ENCODE results near the gene DOCK10.
A peak's percentile ranks its signal among the peaks of the same experiment; 100 is the strongest.

DOCK10 gene

DNA sequence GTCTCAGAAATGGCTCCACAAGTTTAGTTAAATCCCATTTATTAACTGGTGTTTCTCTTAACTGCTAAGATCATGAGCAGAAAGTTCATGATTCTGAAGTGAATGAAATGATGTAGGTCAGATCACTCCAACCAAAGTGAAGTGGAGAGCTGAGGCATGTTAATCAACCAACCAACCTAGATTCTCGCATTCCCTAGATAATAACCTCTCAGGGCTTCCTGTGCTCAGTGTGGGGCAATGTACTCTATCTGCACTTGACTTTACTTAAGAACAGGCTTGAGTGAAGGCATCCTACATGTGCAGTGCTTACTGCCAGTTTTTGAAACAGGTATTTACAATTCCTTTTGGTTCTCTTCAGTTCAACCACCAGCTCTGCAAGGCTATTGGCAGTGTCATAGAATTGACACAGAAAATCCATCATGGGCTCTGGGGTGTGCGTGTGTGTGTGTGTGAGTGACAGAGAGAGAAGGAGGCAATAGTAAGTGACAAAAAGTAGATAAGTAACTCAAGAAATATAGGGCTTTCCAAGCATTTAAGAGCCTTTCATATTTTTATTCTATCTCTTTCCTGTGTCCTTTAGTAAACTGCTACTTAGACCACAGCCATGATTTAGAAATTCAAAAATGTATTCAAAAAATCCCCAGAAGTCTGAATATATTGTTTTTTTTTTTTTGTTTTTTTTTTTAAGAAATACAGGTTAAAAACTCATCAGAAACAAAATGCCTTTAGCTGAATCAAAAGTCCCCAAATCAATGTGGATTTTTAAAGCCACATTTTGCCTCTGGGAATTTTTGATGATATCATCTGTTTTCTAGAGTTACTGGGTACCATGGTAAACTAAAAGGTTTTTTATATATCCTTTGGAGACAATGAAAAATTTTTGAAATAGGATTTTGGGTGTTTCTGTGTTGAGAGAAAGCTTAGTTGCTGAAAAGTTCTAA, 28.6 kb downstream of the DOCK10 start:
- Histone ChIP-seq H3K4me3 (ENCODE audit: low read depth, low read length) (no peak overlapping the region), H3K27me3 (ENCODE audit: insufficient read depth, low read length) (no peaks in the 10 kb centered on the region), H2AFZ (ENCODE audit: low read length, unreplicated experiment) (no peak overlapping the region), H3K4me1 (ENCODE audit: control insufficient read depth, insufficient read depth, low read length, unreplicated experiment) (peaks cover 55% of the 10 kb centered on the region), H3K79me2 (ENCODE audit: control insufficient read depth, insufficient read depth, low read length, unreplicated experiment) (peaks cover 66% of the 10 kb centered on the region), H3K36me3 (ENCODE audit: insufficient read depth, low read length) (no peaks in the 10 kb centered on the region), H3K27ac (ENCODE audit: low read depth, low read length) (peak overlapping the region; percentile 94)

- H3K79me2 ChIP-seq (ENCODE audit: control insufficient read depth, insufficient read depth, low read length, unreplicated experiment), result peaks cover 66% of the 10 kb centered on the region
- H3K4me1 ChIP-seq (ENCODE audit: control insufficient read depth, insufficient read depth, low read length, unreplicated experiment), result peaks cover 46% of the 10 kb centered on the region
- no peaks in the 10 kb centered on the region for H3K36me3 ChIP-seq (ENCODE audit: insufficient read depth, low read length)
- peak overlapping the region; percentile 94 for H3K27ac ChIP-seq (ENCODE audit: low read depth, low read length)
- H2AFZ ChIP-seq (ENCODE audit: low read length, unreplicated experiment), result no peak overlapping the region
- H3K4me3 ChIP-seq (ENCODE audit: low read depth, low read length), result peak overlapping the region; percentile 31; the same call in 1 of the 2 replicates
- no peaks in the 10 kb centered on the region for H3K27me3 ChIP-seq (ENCODE audit: insufficient read depth, low read length)
Observed at GRCh38 chr2:225011585-225011984, 30.7 kb downstream of the DOCK10 start.

- Histone ChIP-seq H3K4me3 (ENCODE audit: low read depth, low read length) (peak overlapping the region; percentile 31; the same call in 1 of the 2 replicates), H3K27ac (ENCODE audit: low read depth, low read length) (peak overlapping the region; percentile 94), H3K79me2 (ENCODE audit: control insufficient read depth, insufficient read depth, low read length, unreplicated experiment) (peaks cover 70% of the 10 kb centered on the region), H3K27me3 (ENCODE audit: insufficient read depth, low read length) (no peaks in the 10 kb centered on the region), H2AFZ (ENCODE audit: low read length, unreplicated experiment) (no peak overlapping the region), H3K4me1 (ENCODE audit: control insufficient read depth, insufficient read depth, low read length, unreplicated experiment) (peaks cover 46% of the 10 kb centered on the region), H3K36me3 (ENCODE audit: insufficient read depth, low read length) (no peaks in the 10 kb centered on the region)
Observed at GRCh38 chr2:225010804-225011203, 31.5 kb downstream of the DOCK10 start.

GRCh38 chr2:225009768-225010167, 32.5 kb downstream of the DOCK10 start:
- no peaks in the 10 kb centered on the region for H3K36me3 ChIP-seq (ENCODE audit: insufficient read depth, low read length)
- H3K27ac ChIP-seq (ENCODE audit: low read depth, low read length), result peak overlapping the region; percentile 94
- no peaks in the 10 kb centered on the region for H3K27me3 ChIP-seq (ENCODE audit: insufficient read depth, low read length)
- peaks cover 70% of the 10 kb centered on the region for H3K79me2 ChIP-seq (ENCODE audit: control insufficient read depth, insufficient read depth, low read length, unreplicated experiment)
- peaks cover 45% of the 10 kb centered on the region for H3K4me1 ChIP-seq (ENCODE audit: control insufficient read depth, insufficient read depth, low read length, unreplicated experiment)
- H2AFZ ChIP-seq (ENCODE audit: low read length, unreplicated experiment), result no peak overlapping the region
- H3K4me3 ChIP-seq (ENCODE audit: low read depth, low read length), result no peak overlapping the region

- H2AFZ ChIP-seq (ENCODE audit: low read length, unreplicated experiment), result no peak overlapping the region
- peaks cover 78% of the 10 kb centered on the region for H3K79me2 ChIP-seq (ENCODE audit: control insufficient read depth, insufficient read depth, low read length, unreplicated experiment)
- no peaks in the 10 kb centered on the region for H3K36me3 ChIP-seq (ENCODE audit: insufficient read depth, low read length)
- H3K4me1 ChIP-seq (ENCODE audit: control insufficient read depth, insufficient read depth, low read length, unreplicated experiment), result peaks cover 52% of the 10 kb centered on the region
- no peak overlapping the region for H3K4me3 ChIP-seq (ENCODE audit: low read depth, low read length)
- H3K27me3 ChIP-seq (ENCODE audit: insufficient read depth, low read length), result no peaks in the 10 kb centered on the region
- peak overlapping the region; percentile 94; the same call in 1 of the 2 replicates for H3K27ac ChIP-seq (ENCODE audit: low read depth, low read length)
Observed at GRCh38 chr2:225008935-225009334, 33.3 kb downstream of the DOCK10 start.

DNA sequence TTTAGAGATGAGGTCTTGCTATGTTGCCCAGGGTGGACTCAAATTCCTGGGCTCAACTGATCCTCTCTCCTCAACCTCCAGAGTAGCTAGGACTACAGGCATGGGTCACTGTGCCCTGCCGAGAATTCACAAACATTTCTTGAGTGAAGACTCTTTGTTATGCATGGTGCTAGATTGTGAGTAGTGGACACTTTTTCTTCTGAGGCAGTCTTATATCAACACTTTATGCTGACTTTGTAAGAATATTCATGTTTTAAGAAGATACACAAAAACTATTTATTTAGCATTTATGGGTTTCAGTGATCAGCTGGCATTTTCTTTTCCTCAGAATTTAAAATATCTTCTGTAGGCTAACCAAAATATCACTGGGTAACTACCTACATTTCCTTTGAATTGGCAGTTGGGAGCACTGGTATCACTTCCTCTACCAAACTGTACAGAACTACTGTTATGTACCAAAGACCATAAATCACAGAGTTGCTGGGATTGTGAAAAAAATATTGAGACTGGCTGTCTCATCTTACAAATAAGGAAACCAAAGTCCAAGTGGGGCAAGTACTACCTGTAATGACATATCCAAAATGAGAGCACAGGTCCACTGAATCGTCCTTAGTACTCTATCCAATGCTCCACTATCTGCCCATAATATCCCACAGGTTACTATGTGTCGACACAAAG, 34.0 kb downstream of the DOCK10 start:
- Histone ChIP-seq H3K4me3 (ENCODE audit: low read depth, low read length) (no peak overlapping the region), H3K27me3 (ENCODE audit: insufficient read depth, low read length) (no peaks in the 10 kb centered on the region), H3K27ac (ENCODE audit: low read depth, low read length) (no peak overlapping the region), H3K36me3 (ENCODE audit: insufficient read depth, low read length) (no peaks in the 10 kb centered on the region), H3K4me1 (ENCODE audit: control insufficient read depth, insufficient read depth, low read length, unreplicated experiment) (peaks cover 47% of the 10 kb centered on the region), H3K79me2 (ENCODE audit: control insufficient read depth, insufficient read depth, low read length, unreplicated experiment) (peaks cover 78% of the 10 kb centered on the region), H2AFZ (ENCODE audit: low read length, unreplicated experiment) (no peak overlapping the region)

DNA sequence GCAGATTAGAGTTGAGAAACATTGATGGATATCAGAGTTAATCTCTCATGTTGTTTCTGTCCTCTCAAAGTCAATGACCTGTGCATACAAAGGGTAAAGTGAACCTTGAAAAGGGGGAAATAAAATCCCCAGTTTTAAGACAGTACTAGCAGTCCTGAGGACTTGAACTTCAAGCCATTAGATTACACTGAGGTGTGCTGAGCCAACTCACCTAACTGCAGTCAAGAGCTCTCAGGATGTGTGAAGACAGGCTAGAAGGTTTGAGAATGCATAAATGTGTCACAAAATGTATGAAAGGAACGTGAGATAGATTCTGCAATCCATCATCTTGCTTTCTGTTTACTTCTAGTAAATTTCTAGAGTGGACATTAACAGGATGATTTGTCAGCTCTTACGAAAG, 35.5 kb downstream of the DOCK10 start:
- H3K79me2 ChIP-seq (ENCODE audit: control insufficient read depth, insufficient read depth, low read length, unreplicated experiment), result peaks cover 76% of the 10 kb centered on the region

GRCh38 chr2:225004597-225004996, 37.7 kb downstream of the DOCK10 start:
- H3K4me3 ChIP-seq (ENCODE audit: low read depth, low read length), result no peak overlapping the region
- H3K79me2 ChIP-seq (ENCODE audit: control insufficient read depth, insufficient read depth, low read length, unreplicated experiment), result peaks cover 79% of the 10 kb centered on the region
- H2AFZ ChIP-seq (ENCODE audit: low read length, unreplicated experiment), result no peak overlapping the region
- H3K27ac ChIP-seq (ENCODE audit: low read depth, low read length), result no peak overlapping the region
- no peaks in the 10 kb centered on the region for H3K27me3 ChIP-seq (ENCODE audit: insufficient read depth, low read length)
- H3K4me1 ChIP-seq (ENCODE audit: control insufficient read depth, insufficient read depth, low read length, unreplicated experiment), result peaks cover 16% of the 10 kb centered on the region
- H3K36me3 ChIP-seq (ENCODE audit: insufficient read depth, low read length), result no peaks in the 10 kb centered on the region

More for the DNA sequence above, 35.5 kb downstream of the DOCK10 start:
- Histone ChIP-seq H3K4me1 (ENCODE audit: control insufficient read depth, insufficient read depth, low read length, unreplicated experiment) (peaks cover 36% of the 10 kb centered on the region), H3K27ac (ENCODE audit: low read depth, low read length) (no peak overlapping the region), H3K36me3 (ENCODE audit: insufficient read depth, low read length) (no peaks in the 10 kb centered on the region), H2AFZ (ENCODE audit: low read length, unreplicated experiment) (no peak overlapping the region), H3K27me3 (ENCODE audit: insufficient read depth, low read length) (no peaks in the 10 kb centered on the region), H3K4me3 (ENCODE audit: low read depth, low read length) (no peak overlapping the region)

- H2AFZ ChIP-seq (ENCODE audit: low read length, unreplicated experiment), result no peak overlapping the region
- H3K4me3 ChIP-seq (ENCODE audit: low read depth, low read length), result no peak overlapping the region
- H3K27ac ChIP-seq (ENCODE audit: low read depth, low read length), result no peak overlapping the region
- no peaks in the 10 kb centered on the region for H3K36me3 ChIP-seq (ENCODE audit: insufficient read depth, low read length)
- H3K27me3 ChIP-seq (ENCODE audit: insufficient read depth, low read length), result no peaks in the 10 kb centered on the region
- peaks cover 12% of the 10 kb centered on the region for H3K4me1 ChIP-seq (ENCODE audit: control insufficient read depth, insufficient read depth, low read length, unreplicated experiment)
- H3K79me2 ChIP-seq (ENCODE audit: control insufficient read depth, insufficient read depth, low read length, unreplicated experiment), result peaks cover 74% of the 10 kb centered on the region
Observed at GRCh38 chr2:225002656-225003045, 39.6 kb downstream of the DOCK10 start.

DNA sequence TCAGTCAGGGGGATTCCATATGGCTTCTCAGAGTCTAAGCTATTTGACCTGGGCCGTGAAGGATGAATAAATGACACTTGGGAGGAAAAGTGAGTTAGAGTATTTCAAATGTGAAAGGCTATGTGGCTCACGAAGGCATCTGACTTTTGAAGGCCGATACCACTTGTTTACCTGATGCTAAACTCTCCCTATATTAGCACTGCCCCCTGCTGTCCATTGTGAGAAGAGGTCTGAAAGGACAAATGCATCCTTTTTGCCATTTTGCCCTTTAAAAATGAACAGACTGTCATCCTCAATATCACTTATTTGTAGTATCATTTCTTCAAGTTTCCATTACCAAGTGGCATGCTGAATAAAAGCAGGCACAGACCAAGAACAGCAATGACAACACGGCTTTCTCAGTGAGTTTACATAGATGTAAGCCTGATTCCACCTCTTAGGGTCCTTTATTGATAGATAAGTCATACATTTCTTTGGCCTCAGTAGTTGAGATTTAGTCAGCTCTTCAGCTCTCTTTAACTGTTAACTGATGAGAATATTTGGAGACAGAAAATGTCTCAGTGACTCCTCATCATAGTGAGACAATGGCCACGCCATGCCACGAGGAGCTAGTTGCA, 40.1 kb downstream of the DOCK10 start:
- no peaks in the 10 kb centered on the region for H3K36me3 ChIP-seq (ENCODE audit: insufficient read depth, low read length)
- H3K27me3 ChIP-seq (ENCODE audit: insufficient read depth, low read length), result no peaks in the 10 kb centered on the region
- H2AFZ ChIP-seq (ENCODE audit: low read length, unreplicated experiment), result no peak overlapping the region
- H3K79me2 ChIP-seq (ENCODE audit: control insufficient read depth, insufficient read depth, low read length, unreplicated experiment), result peaks cover 73% of the 10 kb centered on the region
- no peak overlapping the region for H3K27ac ChIP-seq (ENCODE audit: low read depth, low read length)
- H3K4me1 ChIP-seq (ENCODE audit: control insufficient read depth, insufficient read depth, low read length, unreplicated experiment), result peaks cover 12% of the 10 kb centered on the region
- H3K4me3 ChIP-seq (ENCODE audit: low read depth, low read length), result no peak overlapping the region
